Stimulated activated CD8-positive, alpha-beta memory T cell treated with anti-CD3 and anti-CD28 coated beads, Interleukin-2, amount 100 ng/mL, for 48 hours (primary cell): ENCODE results near the gene IL17F.

Experiments
- DNase-seq, 2 donors: peaks; one replicate each; pipeline ENCODE4 v3.0.0-alpha.2; 2020; ENCODE audit warnings: low read depth in 2 of 2

IL17F gene

GRCh38 chr6:52190409-52190808 is 53.9 kb downstream of the IL17F start:
- DNase-seq, result no peak

- no peak for DNase-seq
Measured at GRCh38 chr6:52189974-52190373, 54.3 kb downstream of the IL17F start.

- no peak for DNase-seq
Measured at GRCh38 chr6:52187098-52187497, 57.2 kb downstream of the IL17F start.
